Inflammatory macrophage (primary cell): ENCODE data around the gene TAS1R3.

Experiments
- DNase-seq, 2 donors: peaks; one replicate each; pipeline ENCODE4 v3.0.0-alpha.2; 2020 to 2022

The TAS1R3 gene

DNA sequence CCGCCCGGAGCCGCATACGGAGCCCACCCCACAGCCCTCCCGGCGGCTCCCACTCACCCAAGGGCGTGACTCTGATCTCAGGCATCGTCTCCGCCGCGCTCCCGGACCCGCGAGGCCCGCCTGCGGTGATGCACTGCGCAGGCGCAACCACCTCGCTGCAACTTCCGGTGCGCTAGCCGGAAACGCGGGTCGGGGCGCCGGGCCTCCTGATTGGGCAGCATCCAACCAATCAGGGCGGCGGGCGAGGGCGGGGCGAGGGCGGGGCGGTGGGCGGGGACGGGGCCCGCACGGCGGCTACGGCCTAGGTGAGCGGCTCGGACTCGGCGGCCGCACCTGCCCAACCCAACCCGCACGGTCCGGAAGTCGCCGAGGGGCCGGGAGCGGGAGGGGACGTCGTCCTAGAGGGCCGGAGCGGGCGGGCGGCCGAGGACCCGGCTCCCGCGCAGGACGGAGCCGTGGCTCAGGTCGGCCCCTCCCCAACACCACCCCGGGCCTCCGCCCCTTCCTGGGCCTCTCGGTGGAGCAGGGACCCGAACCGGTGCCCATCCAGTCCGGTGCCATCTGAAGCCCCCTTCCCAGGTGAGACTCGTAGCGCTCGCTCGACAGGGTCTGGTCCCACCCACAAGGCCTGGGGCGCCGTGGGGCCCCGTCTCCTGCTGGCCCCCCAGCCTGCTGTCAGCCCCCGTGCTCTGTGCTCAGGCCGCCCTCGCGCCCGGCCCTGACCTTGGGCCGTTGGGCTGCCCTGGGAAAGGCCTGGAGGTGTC, 6.4 kb upstream of the TAS1R3 start, which contains the start of the genes CPTP and INTS11:
Gene CPTP, plus strand, starts transcription at position 279 of the 764 bp plus-strand sequence. CDS start 2,109 bp downstream, outside the sequence.
Gene INTS11, minus strand, starts transcription at position 137 of the 764 bp plus-strand sequence. Its CDS starts 52 bp downstream, at position 85.
- peak; percentile 91 to 95 for DNase-seq

DNA sequence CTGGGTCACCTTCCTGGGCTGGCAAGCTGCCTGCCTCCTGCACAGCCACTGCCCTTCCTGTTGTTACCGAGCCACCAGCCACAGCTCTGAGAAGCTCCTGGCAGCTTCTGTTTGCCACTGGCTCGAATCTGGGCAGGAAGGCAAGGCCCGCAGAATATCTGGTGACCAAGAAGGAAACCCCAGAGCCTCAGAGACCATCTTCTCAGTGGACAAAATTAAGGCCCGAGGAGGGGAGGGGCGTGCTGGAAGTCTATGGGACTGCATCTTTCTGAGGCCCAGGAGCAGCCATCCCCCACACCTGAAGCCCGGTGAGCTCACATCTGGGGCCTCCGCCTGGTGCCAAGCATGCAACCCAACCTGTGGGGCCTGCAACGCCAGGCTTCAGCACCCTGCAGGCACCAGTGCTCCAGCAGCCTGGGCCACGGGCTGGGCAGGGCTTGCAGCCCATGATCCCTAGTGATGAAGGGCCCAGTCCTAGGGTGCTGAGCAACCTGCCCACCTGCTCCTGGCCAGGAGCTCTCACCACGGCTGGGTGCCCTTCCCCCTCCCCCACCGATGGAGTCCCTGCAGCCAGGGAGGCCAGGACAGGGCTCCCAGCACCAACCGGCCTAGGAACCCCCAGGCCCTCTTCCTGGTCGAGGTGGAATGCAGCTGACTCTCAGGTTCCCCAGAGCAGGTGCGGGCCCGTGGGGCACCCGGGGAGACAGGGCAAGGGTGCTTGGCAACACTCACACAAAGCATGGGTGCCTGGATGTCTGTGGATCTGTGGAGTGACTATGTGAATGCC, 5.6 kb upstream of the TAS1R3 start:
- peak in 1 of 2 donors; percentile 15 for DNase-seq

DNA sequence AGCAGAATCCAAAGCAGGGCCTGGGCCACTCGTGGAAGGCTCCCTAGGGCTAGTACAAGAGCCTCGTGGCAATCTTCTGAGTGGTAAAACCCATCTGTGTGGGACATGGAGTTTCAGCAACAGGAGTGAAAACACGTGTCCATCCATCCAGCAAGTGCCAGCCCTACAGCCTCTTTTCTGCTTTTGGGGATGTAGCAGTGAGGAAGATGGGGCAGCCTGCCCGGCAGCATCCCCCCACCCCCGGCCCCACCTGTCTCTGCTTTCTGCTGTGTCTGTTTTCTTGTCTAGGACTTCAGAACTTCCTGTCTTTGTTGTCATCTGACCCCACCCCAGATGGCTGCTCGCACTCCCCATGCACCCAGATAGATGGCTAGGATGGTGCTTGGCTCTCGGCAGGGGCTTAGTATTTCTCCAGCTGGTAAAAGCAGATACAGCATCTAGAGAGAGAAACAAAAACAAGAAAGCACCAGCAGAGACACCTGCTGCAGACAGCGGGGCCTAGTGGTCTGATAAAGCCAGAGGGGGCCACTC, 4.9 kb upstream of the TAS1R3 start:
- DNase-seq, result no peak

DNA sequence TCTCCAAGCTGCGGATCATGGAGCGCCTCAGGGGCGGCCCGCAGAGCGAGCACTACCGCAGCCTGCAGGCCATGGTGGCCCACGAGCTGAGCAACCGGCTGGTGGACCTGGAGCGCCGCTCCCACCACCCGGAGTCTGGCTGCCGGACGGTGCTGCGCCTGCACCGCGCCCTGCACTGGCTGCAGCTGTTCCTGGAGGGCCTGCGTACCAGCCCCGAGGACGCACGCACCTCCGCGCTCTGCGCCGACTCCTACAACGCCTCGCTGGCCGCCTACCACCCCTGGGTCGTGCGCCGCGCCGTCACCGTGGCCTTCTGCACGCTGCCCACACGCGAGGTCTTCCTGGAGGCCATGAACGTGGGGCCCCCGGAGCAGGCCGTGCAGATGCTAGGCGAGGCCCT, 3.8 kb upstream of the TAS1R3 start:
- DNase-seq, result no peak

DNA sequence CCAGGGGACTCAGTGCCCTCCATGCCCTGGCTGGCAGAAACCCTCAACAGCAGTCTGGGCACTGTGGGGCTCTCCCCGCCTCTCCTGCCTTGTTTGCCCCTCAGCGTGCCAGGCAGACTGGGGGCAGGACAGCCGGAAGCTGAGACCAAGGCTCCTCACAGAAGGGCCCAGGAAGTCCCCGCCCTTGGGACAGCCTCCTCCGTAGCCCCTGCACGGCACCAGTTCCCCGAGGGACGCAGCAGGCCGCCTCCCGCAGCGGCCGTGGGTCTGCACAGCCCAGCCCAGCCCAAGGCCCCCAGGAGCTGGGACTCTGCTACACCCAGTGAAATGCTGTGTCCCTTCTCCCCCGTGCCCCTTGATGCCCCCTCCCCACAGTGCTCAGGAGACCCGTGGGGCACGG, 2.8 kb upstream of the TAS1R3 start:
- DNase-seq, result no peak

DNA sequence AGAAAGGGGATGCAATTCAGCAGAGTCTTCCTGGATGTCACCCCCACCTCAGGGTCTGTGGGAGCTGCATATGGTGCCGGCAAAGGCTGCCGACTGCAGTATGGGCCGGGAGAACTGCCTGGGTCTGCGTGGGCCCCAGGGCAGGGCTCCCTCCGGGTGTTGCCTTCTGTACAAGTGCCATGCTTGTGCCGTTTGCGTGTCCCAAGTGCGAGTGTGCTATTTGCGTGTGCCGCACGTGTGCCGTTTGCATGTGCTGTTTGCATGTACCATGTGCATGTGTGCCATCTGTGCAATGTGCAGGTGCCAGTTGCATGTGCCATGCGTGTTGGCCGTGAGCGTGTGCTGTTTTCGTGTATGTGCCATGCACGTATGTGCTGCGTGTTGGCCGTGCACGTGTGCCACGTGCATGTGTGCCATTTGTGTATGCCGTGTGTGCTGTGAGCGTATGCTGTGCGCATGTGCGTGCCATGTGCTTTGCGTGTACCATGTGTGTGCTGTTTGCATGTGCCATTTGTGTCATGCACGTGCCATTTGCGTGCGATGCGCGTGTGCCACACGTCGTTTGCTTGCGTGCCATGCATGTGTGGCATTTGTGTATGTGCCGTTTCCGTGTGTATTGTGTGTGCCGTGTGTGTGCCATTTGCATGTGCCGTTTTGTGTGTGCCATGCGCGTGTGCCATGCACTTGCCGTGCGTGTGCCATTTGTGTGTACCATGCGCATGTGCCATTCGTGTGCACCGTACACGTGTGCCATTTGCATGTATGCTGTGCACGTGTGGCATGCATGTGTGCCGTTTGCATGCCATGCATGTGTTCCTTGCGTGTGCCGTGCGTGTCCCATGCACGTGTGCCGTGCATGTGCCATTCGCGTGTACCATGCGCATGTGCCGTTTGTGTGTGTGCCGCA, 1.5 kb upstream of the TAS1R3 start:
- DNase-seq, result no peak

DNA sequence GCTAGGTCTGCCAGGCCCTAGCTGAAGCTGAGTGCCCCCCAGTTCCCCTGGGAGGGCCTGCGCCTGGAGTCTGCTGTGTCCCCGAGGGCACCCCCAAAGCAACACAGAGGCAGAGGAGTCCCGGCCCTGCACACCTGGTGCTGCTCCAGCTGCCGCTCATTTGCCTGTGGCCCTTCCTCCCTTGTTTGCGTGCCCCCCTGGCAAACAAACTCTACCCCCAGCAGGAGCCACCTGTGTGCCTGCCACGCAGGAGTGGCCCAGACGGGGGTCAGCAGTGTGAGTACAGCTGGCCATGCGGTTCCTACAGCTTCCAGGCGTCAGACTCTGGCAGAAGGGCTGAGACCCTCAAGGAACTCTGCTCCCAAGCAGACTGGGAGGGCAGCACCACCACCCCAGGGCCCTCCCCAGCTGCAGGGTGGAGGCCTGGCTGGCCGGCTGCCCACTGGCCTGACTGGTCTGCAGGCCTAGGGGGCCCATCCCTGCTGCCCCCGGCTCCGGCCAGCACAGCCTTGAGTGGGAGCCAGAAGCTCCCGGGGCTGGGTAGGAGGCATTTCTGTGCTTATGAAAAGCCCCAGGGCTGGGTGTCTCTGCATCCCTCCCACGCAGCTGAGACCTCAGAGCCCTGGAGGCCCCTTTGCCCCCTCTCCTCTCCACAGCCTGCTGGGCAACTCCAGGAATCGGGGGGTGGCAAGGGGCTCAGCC, 563 bp upstream of the TAS1R3 start:
- DNase-seq, result no peak

DNA sequence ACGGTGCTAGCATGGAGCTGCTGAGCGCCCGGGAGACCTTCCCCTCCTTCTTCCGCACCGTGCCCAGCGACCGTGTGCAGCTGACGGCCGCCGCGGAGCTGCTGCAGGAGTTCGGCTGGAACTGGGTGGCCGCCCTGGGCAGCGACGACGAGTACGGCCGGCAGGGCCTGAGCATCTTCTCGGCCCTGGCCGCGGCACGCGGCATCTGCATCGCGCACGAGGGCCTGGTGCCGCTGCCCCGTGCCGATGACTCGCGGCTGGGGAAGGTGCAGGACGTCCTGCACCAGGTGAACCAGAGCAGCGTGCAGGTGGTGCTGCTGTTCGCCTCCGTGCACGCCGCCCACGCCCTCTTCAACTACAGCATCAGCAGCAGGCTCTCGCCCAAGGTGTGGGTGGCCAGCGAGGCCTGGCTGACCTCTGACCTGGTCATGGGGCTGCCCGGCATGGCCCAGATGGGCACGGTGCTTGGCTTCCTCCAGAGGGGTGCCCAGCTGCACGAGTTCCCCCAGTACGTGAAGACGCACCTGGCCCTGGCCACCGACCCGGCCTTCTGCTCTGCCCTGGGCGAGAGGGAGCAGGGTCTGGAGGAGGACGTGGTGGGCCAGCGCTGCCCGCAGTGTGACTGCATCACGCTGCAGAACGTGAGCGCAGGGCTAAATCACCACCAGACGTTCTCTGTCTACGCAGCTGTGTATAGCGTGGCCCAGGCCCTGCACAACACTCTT, 1.1 kb downstream of the TAS1R3 start:
- no peak for DNase-seq

DNA sequence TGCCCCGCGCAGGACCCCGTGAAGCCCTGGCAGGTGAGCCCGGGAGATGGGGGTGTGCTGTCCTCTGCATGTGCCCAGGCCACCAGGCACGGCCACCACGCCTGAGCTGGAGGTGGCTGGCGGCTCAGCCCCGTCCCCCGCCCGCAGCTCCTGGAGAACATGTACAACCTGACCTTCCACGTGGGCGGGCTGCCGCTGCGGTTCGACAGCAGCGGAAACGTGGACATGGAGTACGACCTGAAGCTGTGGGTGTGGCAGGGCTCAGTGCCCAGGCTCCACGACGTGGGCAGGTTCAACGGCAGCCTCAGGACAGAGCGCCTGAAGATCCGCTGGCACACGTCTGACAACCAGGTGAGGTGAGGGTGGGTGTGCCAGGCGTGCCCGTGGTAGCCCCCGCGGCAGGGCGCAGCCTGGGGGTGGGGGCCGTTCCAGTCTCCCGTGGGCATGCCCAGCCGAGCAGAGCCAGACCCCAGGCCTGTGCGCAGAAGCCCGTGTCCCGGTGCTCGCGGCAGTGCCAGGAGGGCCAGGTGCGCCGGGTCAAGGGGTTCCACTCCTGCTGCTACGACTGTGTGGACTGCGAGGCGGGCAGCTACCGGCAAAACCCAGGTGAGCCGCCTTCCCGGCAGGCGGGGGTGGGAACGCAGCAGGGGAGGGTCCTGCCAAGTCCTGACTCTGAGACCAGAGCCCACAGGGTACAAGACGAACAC, 1.8 kb downstream of the TAS1R3 start:
- DNase-seq, result no peak

DNA sequence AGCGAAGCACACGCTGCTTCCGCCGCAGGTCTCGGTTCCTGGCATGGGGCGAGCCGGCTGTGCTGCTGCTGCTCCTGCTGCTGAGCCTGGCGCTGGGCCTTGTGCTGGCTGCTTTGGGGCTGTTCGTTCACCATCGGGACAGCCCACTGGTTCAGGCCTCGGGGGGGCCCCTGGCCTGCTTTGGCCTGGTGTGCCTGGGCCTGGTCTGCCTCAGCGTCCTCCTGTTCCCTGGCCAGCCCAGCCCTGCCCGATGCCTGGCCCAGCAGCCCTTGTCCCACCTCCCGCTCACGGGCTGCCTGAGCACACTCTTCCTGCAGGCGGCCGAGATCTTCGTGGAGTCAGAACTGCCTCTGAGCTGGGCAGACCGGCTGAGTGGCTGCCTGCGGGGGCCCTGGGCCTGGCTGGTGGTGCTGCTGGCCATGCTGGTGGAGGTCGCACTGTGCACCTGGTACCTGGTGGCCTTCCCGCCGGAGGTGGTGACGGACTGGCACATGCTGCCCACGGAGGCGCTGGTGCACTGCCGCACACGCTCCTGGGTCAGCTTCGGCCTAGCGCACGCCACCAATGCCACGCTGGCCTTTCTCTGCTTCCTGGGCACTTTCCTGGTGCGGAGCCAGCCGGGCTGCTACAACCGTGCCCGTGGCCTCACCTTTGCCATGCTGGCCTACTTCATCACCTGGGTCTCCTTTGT, 2.6 kb downstream of the TAS1R3 start:
- no peak for DNase-seq

DNA sequence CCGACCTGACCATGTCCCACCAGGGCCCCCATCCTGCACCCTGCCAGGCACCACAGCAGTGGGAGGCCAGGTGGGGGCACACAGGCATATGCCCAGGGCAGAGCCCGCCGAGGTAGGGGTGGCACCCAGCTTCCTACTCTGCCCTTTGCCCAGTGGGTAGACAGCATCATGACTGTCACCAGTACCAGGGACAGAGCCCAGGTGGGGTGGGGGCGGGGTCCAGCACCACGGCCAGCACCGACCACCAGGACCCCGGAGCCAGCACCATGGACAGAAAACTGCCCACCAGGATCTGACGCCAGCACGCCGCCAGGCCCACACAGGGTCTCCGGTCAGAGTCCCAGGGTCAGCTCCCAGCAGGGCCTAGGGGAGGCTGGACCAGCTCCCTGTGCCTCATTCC, 3.8 kb downstream of the TAS1R3 start:
- no peak for DNase-seq

DNA sequence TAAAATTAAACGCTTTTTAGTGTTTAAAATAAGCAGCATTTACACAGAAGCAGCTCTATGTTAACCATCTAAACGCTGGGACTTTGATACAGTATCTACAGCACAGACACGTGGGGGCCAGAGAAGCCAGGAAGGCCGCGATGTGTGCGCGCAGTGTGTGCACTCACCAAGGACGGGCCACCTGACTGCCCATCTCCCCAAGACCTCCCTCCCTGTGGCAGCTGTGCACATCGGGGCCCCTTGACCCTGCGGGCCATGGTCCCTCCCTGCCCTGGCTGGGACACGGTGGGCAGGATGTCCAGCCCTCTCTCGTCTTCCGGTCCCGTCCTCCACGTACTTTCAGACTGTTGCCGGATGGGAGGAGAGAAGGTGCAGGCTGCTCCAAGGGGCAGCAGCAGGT, 4.2 kb downstream of the TAS1R3 start:
- DNase-seq, result no peak

DNA sequence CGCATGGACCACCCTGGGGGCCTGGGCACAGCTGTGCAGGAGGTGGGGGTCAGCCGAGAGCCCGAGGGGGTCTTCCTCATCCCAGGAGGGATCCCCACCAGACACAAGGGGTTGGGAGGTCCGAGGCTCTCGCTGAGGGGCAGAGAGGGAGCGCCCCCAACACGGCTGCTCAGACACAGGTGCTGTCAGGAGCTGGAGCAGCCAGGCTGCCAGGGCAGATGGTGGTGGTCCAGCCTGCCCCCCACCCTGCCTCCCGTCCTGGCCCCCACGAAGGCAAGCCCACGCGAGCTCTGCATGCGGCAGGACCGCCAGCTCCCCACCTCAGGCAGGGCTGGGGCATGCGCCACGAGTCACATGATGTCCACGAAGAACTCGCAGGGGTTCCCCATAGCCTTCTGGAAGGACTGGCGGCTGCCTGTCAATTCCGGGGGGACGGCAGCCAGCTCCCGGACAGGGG, 4.7 kb downstream of the TAS1R3 start:
- DNase-seq, result no peak

DNA sequence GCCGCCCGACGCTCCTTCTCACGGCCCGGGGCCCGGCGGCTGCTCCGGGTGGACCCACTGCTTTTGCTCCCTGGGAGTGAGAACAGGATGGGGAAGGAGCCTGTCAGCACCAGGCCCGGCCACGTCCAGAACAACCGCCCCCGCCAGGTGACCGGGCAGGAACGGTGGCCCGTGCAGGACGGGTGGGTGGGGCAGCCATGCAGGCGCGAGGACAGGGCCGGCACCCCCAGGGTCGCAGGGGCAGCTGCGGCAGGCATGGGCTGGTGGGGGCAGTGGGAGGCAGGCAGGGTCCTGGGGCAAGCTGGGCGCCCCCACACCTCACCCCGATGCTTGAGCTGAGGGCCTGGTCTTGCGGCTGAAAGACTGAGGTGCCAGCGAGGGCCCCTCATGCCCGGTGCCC, 5.4 kb downstream of the TAS1R3 start:
- DNase-seq, result no peak

DNA sequence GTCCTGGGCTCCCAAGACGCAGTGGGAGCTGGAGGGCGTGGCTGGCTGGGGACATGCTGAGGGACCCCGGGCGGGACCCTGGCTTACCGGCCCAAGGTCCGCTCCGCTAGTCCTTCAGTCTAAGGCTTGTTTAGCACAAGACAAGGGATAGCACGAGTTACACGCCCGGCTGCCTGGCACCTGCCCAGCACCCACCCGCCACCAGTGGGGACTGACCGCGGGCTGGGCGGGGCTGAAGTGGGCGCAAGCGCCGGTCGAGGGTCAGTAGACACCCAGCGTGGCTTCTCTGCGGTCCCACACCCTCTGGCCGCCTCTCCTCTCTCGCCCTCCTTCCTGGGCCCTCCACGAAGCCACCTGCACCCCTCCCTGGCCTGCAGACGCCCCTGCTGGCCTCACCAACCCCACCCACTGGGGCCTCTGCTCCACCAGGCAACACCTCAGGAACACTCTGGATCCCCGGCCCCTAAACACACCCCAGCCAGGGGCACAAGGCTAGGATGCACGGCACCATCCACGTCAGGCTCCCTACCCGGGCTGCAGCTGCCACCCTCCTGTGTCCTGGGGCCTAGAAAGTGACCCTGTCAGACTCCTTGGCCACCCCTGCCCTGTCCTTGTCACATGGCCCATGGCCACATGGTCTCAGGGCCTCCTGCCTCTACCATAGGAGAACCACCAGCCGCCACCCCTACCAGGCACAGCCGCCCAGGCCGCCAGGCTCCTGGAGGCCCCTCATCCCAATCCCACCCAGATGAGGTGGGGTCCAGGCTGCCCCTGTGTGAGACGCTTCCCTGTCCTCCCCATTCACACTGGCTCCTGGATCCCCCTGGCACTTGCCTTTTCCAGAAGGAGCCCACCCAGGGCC, 6.1 kb downstream of the TAS1R3 start:
- no peak for DNase-seq

DNA sequence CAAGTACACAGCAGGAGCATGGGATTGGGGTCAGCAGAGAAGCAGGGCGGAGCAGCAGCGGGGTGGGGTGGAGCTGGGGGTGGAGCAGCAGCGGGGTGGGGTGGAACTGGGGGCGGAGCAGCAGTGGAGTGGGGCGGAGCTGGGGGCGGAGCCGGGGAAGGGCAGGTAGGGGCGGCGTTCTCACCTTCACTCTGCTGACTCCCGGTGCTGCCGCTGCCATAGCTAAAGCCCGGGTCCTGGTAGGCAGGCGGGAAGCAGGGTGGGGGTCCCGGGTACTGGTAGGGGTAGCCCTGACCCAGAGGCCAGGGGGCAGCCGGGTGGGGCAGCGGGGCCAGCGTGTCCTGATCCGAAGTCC, 6.7 kb downstream of the TAS1R3 start:
- DNase-seq, result no peak

DNA sequence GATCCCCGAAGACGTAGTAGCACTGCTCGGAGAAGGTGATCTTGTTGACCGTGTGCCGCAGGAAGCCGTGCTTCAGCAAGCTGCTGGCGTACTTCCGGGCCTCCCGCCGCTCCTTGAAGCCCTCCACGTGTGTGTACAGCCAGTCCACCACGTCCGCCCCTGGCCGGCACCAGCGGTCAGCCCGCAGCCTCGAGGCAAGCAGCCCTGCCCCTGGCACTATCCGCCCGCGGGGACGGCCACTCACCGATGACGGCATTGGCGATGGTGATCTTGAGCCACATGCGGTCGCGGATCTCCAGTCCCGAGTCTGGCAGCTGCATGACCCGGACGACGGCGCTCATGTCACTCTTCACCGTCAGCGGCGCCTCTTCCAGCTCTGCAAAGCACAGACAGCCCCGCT, 7.2 kb downstream of the TAS1R3 start:
- DNase-seq, result no peak

DNA sequence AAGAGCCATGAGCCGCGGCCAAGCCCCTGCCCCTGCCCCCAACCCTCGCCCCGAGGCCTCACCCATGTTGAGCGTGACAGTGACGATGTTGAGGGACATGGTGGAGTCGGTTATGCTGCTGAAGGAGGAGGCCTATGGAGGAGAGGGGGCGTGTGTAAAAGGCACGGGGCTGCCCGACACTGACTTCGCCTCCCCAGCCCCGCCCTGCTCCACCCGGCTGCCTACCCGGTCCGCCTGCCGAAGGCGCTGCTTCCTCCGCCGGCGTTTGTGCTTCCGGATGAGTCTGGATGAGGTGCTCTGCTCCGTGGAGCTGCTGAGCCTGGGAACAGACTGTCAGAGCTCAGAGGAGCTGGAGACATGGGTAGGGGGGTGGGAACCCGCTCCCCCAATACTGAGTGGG, 9.1 kb downstream of the TAS1R3 start:
- no peak for DNase-seq
